ENCODE data around the gene HIPK3.

The HIPK3 gene

GRCh38 chr11:33294224-33294623, 37.0 kb downstream of the HIPK3 start:
- TF ChIP-seq FOXP2 (optimal IDR thresholded peaks at IDR 0.05; ENCODE audit: borderline replicate concordance, extremely low read depth, extremely low read length, insufficient read depth) (no peak), REST (IDR thresholded peaks at IDR 0.05; ENCODE audit: insufficient read depth in 1 of 2, low read depth in 2 of 2, low read length in 2 of 2) (no peak), POLR2AphosphoS5 (IDR thresholded peaks at IDR 0.05; ENCODE audit: low read depth, low read length) (no peak), SIN3A (IDR thresholded peaks at IDR 0.05; ENCODE audit: borderline replicate concordance, insufficient read depth, low read length) (no peak), TAF1 (IDR thresholded peaks at IDR 0.05; ENCODE audit: borderline replicate concordance, insufficient read depth, low read length) (no peak)

GRCh38 chr11:33294797-33295196, 37.6 kb downstream of the HIPK3 start:
- TF ChIP-seq REST (IDR thresholded peaks at IDR 0.05; ENCODE audit: insufficient read depth in 1 of 2, low read depth in 2 of 2, low read length in 2 of 2) (no peak), POLR2AphosphoS5 (IDR thresholded peaks at IDR 0.05; ENCODE audit: low read depth, low read length) (no peak), FOXP2 (optimal IDR thresholded peaks at IDR 0.05; ENCODE audit: borderline replicate concordance, extremely low read depth, extremely low read length, insufficient read depth) (no peak), SIN3A (IDR thresholded peaks at IDR 0.05; ENCODE audit: borderline replicate concordance, insufficient read depth, low read length) (no peak), TAF1 (IDR thresholded peaks at IDR 0.05; ENCODE audit: borderline replicate concordance, insufficient read depth, low read length) (no peak)

- no peak for TF ChIP-seq SIN3A (IDR thresholded peaks at IDR 0.05; ENCODE audit: borderline replicate concordance, insufficient read depth, low read length)
- no peak for TF ChIP-seq REST (IDR thresholded peaks at IDR 0.05; ENCODE audit: insufficient read depth in 1 of 2, low read depth in 2 of 2, low read length in 2 of 2)
- no peak for TF ChIP-seq TAF1 (IDR thresholded peaks at IDR 0.05; ENCODE audit: borderline replicate concordance, insufficient read depth, low read length)
- no peak for TF ChIP-seq POLR2AphosphoS5 (IDR thresholded peaks at IDR 0.05; ENCODE audit: low read depth, low read length)
- no peak for TF ChIP-seq FOXP2 (optimal IDR thresholded peaks at IDR 0.05; ENCODE audit: borderline replicate concordance, extremely low read depth, extremely low read length, insufficient read depth)
Observed at GRCh38 chr11:33296695-33297094, 39.5 kb downstream of the HIPK3 start.

- no peak for TF ChIP-seq SIN3A (IDR thresholded peaks at IDR 0.05; ENCODE audit: borderline replicate concordance, insufficient read depth, low read length)
- no peak for TF ChIP-seq TAF1 (IDR thresholded peaks at IDR 0.05; ENCODE audit: borderline replicate concordance, insufficient read depth, low read length)
- TF ChIP-seq REST (IDR thresholded peaks at IDR 0.05; ENCODE audit: insufficient read depth in 1 of 2, low read depth in 2 of 2, low read length in 2 of 2): no peak
- TF ChIP-seq POLR2AphosphoS5 (IDR thresholded peaks at IDR 0.05; ENCODE audit: low read depth, low read length): no peak
- TF ChIP-seq FOXP2 (optimal IDR thresholded peaks at IDR 0.05; ENCODE audit: borderline replicate concordance, extremely low read depth, extremely low read length, insufficient read depth): no peak
Observed at GRCh38 chr11:33303541-33303940, 46.4 kb downstream of the HIPK3 start.

- TF ChIP-seq REST (IDR thresholded peaks at IDR 0.05; ENCODE audit: insufficient read depth in 1 of 2, low read depth in 2 of 2, low read length in 2 of 2) (no peak), FOXP2 (optimal IDR thresholded peaks at IDR 0.05; ENCODE audit: borderline replicate concordance, extremely low read depth, extremely low read length, insufficient read depth) (no peak), TAF1 (IDR thresholded peaks at IDR 0.05; ENCODE audit: borderline replicate concordance, insufficient read depth, low read length) (no peak), POLR2AphosphoS5 (IDR thresholded peaks at IDR 0.05; ENCODE audit: low read depth, low read length) (no peak), SIN3A (IDR thresholded peaks at IDR 0.05; ENCODE audit: borderline replicate concordance, insufficient read depth, low read length) (no peak)
Observed at GRCh38 chr11:33307984-33308383, 50.8 kb downstream of the HIPK3 start.
